Kidney (tissue), 14 donors: Measurements from ENCODE around the gene CIRBP. TPM values are rescaled to one million over a fixed set of nuclear protein-coding genes. Genes with fewer than 3 reads are reported as not detected.

ENCODE experiments used
- DNase-seq, 5 donors: peaks; one replicate each; pipeline ENCODE4 v3.0.0-alpha.2; 2013 to 2020
- FAIRE-seq: peaks from 2 replicates; lab custom pipeline; 2012; peaks lifted over from hg19 to GRCh38; lab: Jason Lieb, UNC
- H3K27ac ChIP-seq, 2 donors: one replicate each; pipeline ENCODE4 v1.7.0; 2013; ENCODE audit warnings: low read depth in 2 of 2, low read length in 2 of 2, inconsistent platforms in 1 of 2
- H3K27me3 ChIP-seq: one replicate; pipeline ENCODE4 v1.7.1; 2013; ENCODE audit warnings: low read length, inconsistent platforms; ENCODE audit not compliant: control insufficient read depth, insufficient read depth
- H3K36me3 ChIP-seq, 3 donors: one replicate each; pipeline versions ENCODE4 v1.7.0 to v1.7.1; 2013; ENCODE audit warnings: low read length in 3 of 3, control low read depth in 1 of 3, inconsistent platforms in 1 of 3; ENCODE audit not compliant: insufficient read depth in 3 of 3, control insufficient read depth in 2 of 3
- H3K4me1 ChIP-seq, 3 donors: one replicate each; pipeline versions ENCODE4 v1.7.0 to v1.7.1; 2013; ENCODE audit warnings: low read length in 3 of 3, inconsistent platforms in 1 of 3, low read depth in 1 of 3; ENCODE audit not compliant: control insufficient read depth in 2 of 3, insufficient read depth in 2 of 3
- H3K4me3 ChIP-seq, 3 donors: one replicate each; pipeline versions ENCODE4 v1.7.0 to v1.8.1; 2013; ENCODE audit warnings: low read length in 3 of 3, control low read depth in 1 of 3, inconsistent platforms in 1 of 3
- H3K9ac ChIP-seq, 3 donors: one replicate each; pipeline versions ENCODE4 v1.7.0 to v1.7.1; 2013; ENCODE audit warnings: low read length in 3 of 3, control low read depth in 1 of 3, inconsistent platforms in 1 of 3
- H3K9me3 ChIP-seq, 3 donors: one replicate each; pipeline versions ENCODE4 v1.7.0 to v1.7.1; 2013; ENCODE audit warnings: low read length in 3 of 3, control low read depth in 1 of 3, inconsistent platforms in 1 of 3; ENCODE audit not compliant: control insufficient read depth in 2 of 3, insufficient read depth in 1 of 3
- CTCF ChIP-seq: IDR thresholded peaks from 3 replicates; pipeline ENCODE4 v1.5.1; 2012; ENCODE audit warnings: mild to moderate bottlenecking, moderate library complexity, borderline replicate concordance; ENCODE audit not compliant: insufficient read depth; ENCODE audit errors: extremely low read depth
- intact Hi-C: fragments of 100-400 bp; cut with DNase I; formaldehyde crosslinking; loops from one replicate; pipeline ENCODE4 v1.11.1; 2022
- polyA plus RNA-seq: library from polyadenylated mRNA; stranded (reverse); fragments of 350-450 nt; fragmentation: Illumina TruSeq; extraction: RNeasy Lipid Tissue Mini Kit (QIAGEN cat#74804); gene quantifications from one replicate; pipeline ENCODE4 v1.2.3, GENCODE V29; 2014; ENCODE audit warnings: low read depth, low replicate concordance; ENCODE audit not compliant: insufficient read depth
- total RNA-seq: library from RNA; stranded (reverse); fragmentation: NEBNext Ultra II Directional; extraction: Animal tissue kit (Norgen Biotek cat#: 25700); gene quantifications from one replicate; pipeline ENCODE4 v1.2.1, GENCODE V29; 2021
- donor health status: control.
- donor health status: control.
- donor health status: control.
- donor health status: control.
- donor health status: control.
- donor health status: DM: yes; HTN: yes; CAD: no.
- donor health status: Normal renal cell carcinoma (clear cell type).

The CIRBP gene
- total and polyA plus RNA-seq, 2 donors from 2014 or later = 408 to 533 TPM

DNA sequence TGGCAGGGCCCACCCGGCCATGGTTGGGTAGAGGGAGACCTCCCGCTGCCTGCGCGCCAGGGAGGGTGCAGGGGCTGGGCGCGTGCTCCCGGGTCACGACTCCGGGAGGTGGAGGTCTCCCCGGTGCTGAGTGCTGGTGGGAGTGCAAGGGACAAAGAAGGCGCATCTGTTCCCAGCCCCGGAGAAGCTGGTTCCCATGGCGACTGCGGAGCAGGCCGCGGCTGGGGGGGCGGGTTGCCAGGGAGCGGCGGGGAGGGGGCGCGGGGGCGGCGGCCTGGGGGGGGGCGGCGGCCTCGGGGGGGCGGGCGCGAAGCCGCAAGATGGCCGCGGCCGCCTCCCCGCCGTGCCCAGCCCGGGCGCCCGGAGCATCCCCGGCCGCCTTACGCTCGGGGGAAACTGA, 32.6 kb upstream of the CIRBP start:
- Histone ChIP-seq H3K9ac (no peak overlapping the region), H3K36me3 (no peaks in the 10 kb centered on the region), H3K27me3 (no peaks in the 10 kb centered on the region), H3K4me1 (peaks cover 0 to 19% (median 6%) of the 10 kb centered on the region in 3 donors), H3K27ac (no peak overlapping the region), H3K9me3 (no peaks in the 10 kb centered on the region), H3K4me3 (no peak overlapping the region)
- DNase-seq (peak in 2 of 5 donors; percentile 36 to 73), FAIRE-seq (no peak)
- intact Hi-C loops = no loop called here
- TF ChIP-seq CTCF = no peak

DNA sequence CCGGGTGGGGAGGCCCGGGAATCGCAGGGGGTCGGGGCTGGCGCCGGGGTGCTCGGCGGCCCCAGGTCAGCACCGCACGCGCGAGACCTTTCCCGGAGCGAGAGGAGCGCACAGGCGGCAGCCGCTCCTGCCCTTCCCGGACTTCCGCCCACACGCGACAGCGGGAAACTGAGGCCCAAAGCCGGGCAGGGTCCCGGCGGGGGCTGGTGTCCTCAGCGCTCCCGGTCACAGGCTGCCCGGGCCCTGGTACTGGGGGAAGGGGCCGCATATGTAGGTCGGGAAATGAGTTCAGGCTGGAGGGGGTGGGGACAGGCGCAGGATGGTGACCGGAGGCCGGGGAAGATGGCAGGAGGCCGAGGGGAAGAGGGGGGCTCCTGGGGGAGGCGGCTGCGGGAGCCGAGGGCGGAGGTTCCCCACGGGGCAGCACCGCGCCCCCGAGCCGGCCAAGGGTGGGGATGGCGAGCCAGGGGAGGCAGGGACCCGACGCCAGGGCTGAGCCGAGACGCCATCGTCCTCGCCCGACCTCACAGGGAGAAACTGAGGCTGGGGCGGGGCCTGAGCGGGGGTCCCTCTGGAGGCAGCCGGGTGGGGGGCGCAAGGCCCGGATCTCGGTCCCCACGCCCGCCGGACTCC, 32.0 kb upstream of the CIRBP start:
- Histone ChIP-seq H3K9me3 (no peaks in the 10 kb centered on the region), H3K36me3 (no peaks in the 10 kb centered on the region), H3K9ac (peak overlapping the region in 1 of 3 donors; percentile 26), H3K4me3 (peak overlapping the region in 1 of 3 donors; percentile 43), H3K27me3 (no peaks in the 10 kb centered on the region), H3K4me1 (peaks cover 0 to 20% (median 6%) of the 10 kb centered on the region in 3 donors), H3K27ac (no peak overlapping the region)
- intact Hi-C loops = no loop called here
- DNase-seq = peak in 3 of 5 donors; percentile 63 to 87 (median 75)
- no peak for TF ChIP-seq CTCF
- FAIRE-seq = no peak

DNA sequence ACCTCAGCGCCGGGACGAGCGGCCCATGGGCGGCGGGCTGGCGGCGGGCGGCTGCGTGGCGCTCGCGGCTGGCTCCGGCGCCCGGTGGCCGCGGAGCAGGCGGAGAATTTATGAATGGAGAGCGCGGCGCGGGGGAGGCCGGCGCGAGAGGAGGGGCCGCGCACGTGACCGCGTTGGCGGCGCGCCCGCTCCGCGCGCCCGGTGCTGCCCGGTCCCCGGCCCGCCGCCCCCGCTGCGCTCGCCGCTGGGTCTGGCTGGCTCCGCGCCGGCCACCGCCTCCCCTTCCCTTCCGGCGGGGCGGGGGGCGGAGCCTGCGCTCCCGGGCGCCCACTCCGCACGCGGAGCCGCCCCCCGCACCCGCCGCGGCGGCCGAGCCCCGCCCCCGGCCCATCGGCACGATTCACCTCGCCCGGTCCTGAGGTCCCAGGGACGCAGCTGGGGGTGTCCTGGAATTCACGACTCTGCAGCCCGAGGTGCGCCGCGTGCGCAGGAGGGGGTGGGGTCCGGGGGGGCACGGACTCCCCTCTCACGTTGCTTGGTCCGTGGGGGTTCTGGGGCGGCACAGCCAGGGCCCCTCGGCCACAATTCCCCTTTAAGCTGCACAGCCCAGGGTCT, 31.3 kb upstream of the CIRBP start, which contains the start of gene CBARP:
TSS of gene CBARP (minus strand) at position 252 of the 615 bp plus-strand sequence. CDS start 1,905 bp downstream, outside the sequence.
- Histone ChIP-seq H3K36me3 (no peaks in the 10 kb centered on the region), H3K4me1 (peaks cover 0 to 19% (median 6%) of the 10 kb centered on the region in 3 donors), H3K9me3 (no peaks in the 10 kb centered on the region), H3K9ac (peak within 1 kb of the TSS in 1 of 3 donors; percentile 26), H3K27me3 (no peaks in the 10 kb centered on the region), H3K27ac (peak within 1 kb of the TSS; percentile 43 to 51), H3K4me3 (peak within 1 kb of the TSS in 1 of 3 donors; percentile 43)
- no peak for TF ChIP-seq CTCF
- DNase-seq (peak in 2 of 5 donors; percentile 77 to 85), FAIRE-seq (no peak)
- intact Hi-C loops = no loop called here
